ENCODE measurements around the gene SLC22A16.
"Not testable (repeated sequence)": the region's sequence is repeated elsewhere in the genome, so short reads cannot be mapped to it uniquely, and the experiment has no call there.

Gene SLC22A16

DNA sequence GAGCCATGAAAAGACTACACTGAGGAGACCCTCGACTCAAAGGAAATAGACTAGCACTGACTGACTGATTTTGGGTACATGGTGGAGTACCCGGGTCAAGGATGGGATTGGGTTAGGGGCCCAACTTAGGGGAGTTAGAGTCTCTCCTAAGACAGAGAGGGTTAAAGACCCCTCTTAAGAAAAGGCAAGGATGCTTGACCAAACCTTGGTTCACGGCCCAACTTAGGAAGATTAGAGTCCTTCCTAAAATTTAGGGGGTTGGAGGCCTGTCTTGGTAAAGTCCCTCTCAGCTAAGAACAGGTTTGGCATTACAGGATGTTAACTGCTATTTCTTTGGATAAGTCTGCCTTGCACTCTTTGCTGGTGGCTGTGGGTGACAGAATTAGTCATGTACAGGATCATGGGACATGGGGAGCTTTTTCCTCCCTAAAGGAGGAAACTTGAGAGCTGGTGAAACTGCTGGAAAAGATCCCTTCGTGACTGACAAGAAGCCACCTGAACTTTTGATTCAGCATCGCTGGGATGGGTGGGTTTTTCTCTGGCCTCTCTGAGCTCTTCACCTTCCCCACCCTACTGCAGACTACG lies 12.3 kb upstream of the SLC22A16 start:
- no peak for DNase-seq

DNA sequence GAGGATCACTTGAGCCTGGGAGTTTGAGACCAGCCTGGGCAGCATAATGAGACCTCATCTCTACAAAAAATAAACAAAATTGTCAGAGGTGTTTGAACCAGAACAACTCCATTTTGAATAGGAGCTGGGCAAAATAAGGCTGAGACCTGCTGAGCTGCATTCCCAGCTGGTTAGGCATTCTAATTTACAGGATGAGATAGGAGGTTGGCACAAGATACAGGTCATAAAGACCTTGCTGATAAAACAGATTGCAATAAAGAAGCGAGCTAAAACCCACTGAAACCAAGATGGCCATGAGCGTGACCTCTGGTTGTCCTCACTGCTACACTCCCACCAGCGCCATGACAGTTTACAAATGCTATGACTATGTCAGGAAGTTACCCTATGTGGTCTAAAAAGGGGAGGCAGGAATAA lies 11.6 kb upstream of the SLC22A16 start:
- not testable (repeated sequence) for DNase-seq

DNA sequence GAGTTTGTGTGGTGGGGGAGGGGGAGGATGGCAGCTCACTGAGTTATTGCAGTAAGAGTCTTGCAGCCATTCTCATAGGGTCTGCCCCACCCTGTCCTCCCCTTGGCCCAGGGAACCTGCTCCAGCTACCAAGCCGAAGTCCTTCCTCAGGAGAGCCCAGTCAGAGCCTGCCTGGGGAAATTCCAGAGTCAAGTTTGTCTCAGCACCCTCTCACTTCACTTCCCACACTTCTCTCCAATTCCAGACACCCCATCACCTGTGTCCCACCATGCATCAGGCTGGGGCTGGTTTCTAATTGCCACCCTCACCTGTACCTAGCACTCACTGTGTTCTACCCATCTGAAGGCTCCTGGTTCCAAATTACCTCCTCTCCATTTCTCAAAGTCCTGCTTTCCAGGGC lies 10.3 kb upstream of the SLC22A16 start:
- DNase-seq, result no peak

DNA sequence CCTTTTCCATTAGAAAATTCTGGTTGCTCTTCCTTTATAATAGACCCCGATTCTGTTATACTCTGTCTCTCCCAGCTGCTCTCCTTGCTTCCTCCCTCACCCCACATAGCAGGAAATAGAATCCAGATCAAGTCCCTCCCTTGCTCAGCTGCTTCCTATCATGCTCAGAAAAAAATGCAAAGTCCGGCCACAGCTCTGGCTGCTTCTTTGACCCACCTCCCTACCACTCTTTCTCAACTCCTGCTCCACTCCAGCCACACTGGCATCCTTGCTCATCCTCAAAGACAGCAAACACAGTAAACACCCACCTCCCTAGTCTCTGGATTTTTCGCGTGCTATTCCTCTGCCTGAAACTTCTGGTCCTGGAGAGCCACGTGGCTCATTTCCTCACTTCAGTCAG lies 9.1 kb upstream of the SLC22A16 start:
- DNase-seq, result no peak

DNA sequence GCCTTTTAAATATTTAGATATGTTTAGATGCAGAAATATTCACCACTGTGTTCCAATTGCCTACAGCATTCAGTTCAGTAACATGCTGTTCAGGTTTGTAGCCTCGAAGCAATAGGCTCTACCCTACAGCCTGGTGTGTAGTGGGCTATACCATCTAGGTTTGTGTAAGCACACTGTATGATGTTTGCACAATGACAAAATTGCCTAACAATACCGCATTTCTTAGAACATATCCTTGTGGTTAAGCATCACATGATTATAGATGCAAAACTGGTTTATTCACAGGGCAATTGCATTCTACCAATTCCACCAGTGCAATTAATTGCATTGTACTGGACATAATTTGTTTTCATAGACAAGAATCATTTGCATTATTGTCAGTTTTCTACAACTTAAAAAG lies 7.9 kb upstream of the SLC22A16 start:
- no peak for DNase-seq

DNA sequence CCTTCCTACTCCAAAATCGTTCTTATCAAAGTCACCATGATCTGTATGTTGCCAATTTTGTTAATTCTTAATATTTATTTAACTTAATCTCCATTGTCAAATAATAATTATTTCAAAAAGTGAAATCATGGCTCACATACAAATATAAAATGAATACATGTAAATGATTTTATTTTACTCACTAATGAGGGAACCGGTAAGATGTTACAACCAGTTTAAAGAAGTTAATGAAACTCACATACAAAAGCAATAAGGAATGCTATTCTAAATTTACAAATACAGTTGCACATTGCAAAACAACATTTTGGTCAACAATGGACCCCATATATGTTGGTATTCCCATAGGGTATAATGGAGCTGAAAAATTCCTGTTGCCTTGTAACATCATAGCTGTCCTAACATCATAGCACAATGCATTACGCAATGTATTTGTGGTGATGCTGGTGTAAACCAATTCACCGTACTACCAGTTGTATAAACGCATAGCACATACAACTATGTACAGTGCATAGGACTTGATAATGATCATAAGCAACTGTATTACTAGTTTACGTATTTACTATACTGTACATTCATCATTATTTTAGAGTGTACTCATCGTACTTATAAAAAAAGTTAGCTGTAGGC lies 6.5 kb upstream of the SLC22A16 start:
- DNase-seq, result no peak

DNA sequence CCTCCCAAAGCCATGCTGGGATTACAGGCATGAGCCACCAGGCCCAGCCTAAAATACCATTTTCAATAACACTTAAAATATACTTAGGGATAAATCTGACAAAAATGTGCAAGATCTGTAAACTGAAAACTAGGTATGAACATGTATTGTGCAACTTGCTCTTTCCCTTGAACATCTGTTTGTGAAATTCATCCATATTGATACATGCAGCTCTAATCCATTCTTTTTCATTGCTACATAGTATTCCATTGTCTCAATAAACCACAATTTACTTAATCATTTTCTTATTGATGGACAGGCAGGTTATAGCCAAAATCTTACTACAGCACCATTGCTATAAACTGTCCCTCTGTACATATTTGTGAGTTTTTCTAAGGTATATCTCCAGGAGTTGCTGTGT lies 4.7 kb upstream of the SLC22A16 start:
- no peak for DNase-seq

DNA sequence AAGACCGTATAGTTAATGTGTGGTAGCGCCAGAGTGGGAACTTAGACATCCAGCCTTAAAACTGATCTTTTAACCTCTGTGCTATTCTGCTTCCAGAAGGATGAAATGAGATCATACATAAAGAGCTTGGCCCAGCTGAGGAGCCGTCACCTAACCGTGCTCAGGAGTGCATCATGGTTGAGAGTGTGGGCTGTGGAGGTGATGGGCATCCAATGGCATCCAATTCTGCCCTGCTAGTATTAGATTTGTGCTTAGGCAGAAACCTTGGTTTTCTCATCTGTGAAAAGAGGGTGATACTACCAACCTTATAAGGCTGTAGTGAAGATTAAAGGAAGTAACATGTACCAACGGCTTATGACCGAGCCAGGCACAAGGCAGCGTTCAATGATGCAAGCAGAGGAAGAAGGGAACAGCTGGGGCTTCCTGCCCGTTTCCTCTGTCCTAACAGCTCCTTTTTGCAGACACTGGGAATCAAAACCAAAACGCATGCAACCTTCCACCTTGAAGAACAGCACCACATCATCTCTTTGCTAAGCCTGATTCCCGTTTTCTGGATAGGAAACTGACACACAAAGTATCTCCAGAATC lies 1.3 kb downstream of the SLC22A16 start:
- DNase-seq, result no peak

DNA sequence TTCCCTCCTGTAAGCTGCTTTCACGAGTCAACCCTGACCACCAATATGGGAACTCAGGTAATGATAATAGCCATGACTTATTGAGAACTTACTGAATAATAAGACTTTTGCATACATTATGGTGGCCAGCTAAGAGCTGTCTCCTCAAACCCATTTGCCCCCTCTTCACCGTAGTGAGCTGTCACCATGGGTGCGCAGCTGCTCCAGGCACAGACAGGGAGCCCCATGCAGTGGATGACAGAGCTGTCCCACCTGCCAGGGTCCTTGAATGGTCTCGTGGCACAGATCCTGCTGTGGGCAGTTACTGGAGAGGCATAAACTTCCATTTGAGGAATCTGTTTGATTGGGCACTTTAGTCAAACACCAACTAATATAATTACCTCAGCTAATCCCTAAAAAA lies 1.9 kb downstream of the SLC22A16 start:
- DNase-seq, result no peak

DNA sequence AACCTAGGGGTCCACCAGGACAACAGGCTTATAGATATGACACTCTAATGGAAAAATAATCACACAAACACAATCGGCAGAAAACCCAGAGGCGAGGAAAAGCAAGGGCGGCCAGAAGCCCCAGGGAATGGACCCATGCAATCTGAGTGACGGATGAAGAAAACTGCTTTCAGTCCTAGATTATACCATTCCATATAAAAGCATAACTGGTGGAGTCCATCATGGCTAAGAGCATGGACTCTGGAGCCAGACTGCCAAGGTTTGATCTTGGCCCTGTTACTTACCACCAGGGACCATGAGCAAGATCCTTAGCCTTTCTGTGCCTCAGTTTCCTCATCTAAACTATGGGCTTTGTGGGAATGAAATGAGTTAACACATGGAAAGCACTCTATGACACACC lies 3.7 kb downstream of the SLC22A16 start:
- no peak for DNase-seq

DNA sequence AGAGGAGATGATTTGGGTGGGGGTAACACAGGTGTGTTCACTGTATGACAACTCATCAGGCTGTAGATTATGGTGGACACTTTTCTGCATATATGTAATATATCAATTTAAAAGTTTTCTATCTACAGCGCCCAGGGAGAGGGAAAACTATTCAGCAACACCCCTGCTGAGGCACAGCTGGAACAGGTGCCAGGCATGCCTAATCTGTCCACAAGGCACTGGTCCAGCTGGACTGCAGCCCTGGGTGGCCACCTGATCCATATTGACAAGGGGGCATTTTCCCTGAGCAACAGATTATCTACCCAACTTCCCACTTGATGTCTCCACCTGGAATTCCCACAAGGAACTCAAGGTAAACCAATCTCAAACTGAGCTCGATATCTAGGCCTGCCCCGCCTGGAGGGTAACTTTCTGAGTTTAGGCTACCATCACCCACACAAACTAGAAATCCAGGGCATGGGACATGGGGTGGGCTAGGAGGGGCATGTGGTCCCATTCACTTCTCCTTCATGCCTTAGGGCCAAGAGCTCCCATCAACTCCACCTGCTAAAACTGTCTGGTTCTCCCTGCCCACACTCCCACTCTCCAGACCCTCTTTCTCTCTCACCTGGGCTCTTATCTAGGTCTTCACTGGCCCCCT lies 4.6 kb downstream of the SLC22A16 start:
- DNase-seq, result no peak

DNA sequence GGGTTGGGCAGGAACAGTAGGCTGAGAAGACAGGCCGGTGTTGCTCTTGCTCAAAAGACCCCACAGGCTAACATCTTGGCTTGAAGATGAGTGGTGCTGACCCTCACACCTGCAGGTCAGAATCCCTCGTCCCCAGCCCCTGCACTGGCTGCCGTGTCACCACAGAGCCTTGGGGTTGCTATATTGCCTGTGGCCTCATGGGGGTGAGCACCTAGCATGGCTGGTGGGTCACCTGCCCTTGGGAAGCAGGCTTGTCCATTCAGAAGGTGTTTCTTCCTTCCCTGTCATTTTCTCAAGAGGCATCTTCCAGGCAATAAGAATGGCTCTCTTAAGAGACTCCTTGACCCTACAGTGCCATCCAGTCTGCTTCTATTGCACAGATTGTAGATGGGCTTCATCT lies 7.7 kb downstream of the SLC22A16 start:
- DNase-seq, result no peak

DNA sequence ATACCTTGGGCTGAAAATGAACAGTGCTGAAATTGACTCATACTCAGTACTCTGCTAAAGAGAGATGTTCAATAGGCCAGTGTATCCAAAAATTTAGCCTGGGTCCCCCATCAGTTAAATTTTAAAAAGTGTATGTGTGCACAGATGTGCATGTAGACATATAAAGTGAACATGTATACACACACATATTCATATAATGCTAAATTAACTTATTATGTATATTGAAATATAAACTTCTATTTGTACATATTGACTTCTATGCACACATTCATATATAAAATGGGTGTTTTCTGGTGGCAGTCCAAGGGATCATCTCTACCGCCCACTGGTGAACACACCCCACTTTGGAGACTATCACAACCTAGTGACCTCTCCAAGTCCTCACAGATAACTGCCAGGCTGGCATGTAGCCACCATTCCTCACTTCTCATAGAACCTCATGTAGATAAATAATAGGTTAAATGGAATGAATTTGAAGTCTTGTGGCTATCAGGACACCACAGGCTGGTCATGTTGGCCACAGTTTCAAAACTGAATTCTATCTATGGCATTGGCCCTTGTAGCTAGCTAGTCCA lies 8.8 kb downstream of the SLC22A16 start:
- DNase-seq, result no peak

DNA sequence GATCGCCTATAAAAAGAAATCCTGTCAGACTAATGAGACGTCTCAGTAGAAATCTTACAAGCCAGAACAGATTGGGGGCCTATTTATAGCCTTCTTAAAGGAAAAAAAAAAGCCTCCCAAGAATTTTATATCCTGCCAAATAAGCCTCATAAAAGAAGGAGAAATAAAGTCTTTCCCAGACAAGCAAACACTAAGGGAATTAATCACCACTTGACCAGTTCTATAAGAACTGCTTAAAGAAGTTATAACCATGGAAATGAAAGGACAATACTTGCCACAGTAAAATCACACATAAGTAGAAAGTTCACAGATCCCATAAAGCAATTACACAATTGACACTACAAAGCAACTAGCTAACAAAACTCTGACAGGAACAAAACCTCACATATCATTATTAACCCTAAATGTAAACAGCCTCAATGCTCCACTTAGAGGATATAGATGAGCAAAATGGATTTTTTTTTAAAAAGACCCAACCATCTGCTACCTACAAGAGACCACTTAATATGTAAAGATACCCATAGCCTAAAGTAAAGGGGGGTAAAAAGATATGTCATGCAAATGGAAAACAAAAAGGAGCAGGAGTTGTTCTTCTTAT lies 13.4 kb downstream of the SLC22A16 start:
- no peak for DNase-seq

DNA sequence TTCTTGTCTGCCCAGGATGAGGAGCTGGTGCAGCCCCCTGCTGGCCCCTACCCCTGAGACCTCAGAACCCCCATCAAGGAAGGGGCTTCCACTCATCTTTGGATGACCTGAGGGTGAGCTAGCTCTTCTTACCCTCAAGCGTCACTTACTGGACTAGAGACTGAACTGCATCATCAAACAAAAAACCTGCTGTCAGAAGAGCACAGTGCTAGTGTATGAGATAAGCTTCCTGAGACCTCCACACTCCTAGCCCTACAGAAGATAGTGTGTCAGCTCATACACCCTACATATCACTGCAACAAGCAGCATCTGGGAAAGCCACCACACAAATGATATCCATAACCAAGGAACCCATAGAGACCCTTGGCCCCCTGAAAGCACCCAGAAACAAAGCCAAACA lies 15.0 kb downstream of the SLC22A16 start:
- no peak for DNase-seq

DNA sequence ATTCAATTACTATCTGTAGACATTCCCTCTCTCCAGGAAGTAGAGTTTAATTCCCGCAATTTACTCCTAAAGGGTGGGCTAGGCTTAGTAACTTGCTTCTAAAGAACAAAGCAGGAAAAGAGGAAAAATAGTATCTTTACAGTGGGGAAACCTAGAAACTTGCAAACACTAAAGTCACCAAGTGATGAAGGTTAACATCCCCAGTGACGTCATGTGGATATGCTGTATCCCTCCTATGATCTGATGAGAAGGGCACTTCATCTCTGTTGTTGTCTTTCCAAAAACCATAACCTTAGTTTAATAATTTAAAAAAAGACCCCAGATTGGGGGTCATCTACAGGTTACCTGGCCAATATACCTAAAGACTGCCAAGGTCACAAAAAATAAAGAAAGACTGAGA lies 17.3 kb downstream of the SLC22A16 start:
- DNase-seq, result no peak

DNA sequence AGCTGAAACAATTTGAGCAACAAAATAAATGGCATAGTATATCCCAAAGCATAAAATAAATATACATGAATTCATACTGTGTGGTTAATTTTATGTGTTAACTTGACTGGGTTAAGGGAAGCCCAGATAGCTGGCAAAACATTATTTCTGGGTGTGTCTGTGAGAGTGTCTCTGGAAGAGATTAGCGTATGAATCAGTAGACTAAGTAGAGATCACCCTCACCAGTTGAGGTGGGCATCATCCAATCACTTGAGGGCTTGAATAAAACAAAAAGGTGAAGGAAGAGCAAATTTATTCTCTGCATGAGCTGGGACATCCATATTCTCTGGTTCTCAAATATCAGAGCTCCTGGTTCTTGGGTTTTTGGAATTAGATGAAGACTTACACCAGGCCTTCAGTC lies 17.9 kb downstream of the SLC22A16 start:
- no peak for DNase-seq

DNA sequence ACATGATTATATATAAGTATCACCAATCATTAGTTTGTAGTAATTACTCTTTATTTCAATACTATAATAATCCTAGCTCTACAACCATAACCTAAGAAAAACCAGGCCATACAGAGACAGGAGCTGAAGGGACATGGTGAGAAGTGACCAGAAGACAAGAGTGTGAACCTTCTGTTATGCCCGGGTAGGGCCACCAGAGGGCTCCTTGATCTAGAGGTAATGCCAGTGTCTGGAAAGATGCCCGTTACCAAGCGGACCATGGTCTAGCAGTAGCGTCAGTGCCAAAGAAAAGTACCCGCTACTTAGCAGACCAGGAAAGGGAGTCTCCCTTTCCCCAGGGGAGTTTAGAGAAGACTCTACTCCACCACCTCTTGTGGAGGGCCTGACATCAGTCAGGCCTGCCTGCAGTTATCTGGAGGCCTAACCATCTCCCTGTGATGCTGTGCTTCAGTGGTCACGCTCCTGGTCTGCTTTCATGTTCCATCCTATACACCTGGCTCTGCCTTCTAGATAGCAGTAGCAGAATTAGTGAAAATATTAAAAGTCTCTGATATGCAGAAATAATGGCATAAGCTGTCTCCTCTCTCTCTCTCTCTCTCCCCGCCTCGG lies 18.7 kb downstream of the SLC22A16 start:
- DNase-seq, result not testable (repeated sequence)

DNA sequence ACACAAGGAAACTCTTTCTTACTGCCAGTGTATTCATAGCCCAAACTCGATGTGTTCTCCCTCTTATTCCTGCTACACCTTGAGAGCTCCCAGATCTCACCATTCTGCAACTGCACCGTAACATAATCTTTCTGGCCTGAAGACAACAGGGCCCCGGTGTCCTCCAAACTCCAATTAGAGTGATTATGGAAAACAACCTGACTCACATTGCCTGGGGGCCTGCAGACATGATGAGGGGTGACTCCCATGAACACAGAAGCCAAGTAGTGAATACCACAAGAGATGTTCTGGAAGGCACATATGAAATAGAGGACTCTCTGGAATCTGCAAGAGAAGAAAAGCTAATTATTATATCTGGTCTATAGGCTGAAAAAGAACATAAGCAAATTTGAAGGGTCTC lies 19.7 kb downstream of the SLC22A16 start:
- no peak for DNase-seq

DNA sequence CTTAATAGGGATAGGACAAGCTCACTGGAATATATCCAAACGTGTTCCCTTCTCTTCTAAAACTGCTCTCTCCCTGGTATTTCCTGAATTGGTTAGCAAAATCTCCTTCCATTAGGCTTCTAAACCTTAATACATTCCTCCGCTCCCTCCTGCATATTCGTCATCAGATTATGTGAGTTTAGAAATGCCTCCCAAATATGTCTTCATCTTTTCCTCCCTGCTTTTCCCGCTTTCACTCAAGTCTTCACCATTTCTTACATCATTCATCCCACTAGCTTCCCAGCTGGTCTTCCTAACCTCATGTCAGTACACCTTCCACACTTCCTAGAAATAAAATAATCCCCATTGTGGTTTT lies 26.9 kb downstream of the SLC22A16 start:
- DNase-seq, result no peak

DNA sequence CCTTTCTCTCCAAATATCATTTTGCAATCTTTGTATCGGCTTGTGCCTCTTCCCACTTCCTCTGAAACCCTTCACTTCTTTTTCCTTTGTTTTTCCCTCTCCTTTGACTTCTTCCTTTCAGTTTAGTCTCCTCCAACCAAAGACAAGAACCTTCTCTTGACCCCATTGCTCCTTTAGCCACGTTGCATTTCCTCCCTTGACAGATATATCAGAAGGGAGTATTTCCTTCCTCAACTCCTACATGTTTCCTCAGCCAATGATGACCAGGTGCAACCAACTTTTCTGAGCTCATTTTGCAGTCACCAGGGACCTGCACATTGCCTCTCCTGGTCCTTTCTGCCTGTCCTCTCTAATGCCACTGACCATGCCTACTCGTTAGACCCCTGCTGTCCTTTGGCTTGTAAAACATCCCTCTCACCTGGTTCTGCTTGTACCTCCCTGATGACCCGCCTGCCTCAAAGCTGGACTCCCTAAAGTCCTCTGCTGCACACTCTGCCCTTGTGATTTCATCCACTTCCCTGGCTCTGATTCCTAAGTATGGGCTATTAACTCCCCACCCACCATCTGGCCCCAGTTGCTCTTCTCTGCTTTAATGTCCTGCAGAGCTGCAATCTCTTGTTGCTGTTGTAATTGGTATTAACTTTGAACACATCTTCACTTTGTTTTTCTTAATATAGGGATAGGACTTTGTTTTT lies 27.4 kb downstream of the SLC22A16 start:
- DNase-seq, result no peak

DNA sequence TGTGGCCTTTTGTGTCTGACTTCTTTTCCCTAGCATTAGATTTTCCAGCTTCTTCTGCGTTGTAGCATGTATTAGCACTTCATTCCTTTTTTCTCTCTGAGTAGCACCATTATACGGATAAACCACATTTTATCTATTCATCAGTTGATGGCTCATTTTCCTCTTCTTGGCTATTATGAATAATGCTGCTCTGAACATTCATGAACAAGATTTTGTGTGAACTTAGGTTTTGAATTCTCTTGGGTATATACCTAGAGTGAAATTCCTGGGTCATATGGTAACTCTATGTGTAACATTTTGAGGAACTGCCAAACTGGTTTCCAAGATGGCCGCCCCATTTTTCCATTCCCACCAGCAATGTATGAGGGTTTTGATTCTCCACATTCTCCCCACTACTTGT lies 28.7 kb downstream of the SLC22A16 start:
- no peak for DNase-seq

DNA sequence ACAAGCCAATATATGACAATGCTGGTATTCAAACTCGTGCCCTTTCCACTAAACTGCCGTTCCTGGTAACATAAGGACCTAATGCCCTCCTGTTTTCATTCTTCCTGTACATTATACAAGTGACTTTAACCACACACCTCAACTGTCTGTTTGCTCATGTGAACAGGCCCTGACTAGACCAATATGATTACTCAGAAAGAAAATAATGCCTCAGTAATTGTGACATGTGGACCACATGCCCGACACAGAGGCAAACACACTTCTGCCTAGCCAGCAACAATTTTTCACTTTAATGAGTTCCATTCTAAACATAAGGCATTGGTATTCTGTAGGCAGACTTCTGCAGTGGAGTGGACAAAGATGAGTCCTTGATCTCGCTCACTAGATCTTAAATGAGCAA lies 30.0 kb downstream of the SLC22A16 start:
- DNase-seq, result no peak
